ENCODE measurements around the gene MORN1.
"Not testable (repeated sequence)": the region's sequence is repeated elsewhere in the genome, so short reads cannot be mapped to it uniquely, and the experiment has no call there.

The MORN1 gene

DNA sequence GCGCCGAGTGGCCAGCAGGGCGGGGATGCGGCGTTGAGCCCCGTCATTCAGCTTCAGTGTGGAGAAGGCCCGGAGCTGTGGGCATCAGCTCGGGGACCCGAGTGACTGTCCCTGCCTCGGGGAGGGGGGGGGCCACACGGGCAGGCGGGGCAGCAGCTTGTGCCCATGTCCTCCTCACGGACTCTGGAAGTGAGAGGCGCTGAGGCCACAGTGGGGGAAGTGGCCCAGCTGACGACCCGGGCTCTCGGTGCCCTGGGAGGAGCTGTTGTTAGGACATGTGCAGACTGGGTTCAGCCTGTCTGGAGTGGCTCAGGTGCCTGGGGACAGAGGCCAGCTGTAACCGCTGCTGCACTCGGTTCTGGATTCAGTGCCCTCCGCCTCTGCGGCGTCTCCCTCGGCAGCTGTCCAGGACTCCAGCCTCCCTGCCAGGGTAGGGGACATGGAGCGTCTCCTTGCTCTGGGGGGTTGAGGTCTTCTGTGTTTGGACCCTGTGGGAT lies 92.2 kb downstream of the MORN1 start:
- H3K9me3 Mint-ChIP-seq = no peaks in the 10 kb centered on the region
- H3K27ac Mint-ChIP-seq = peak overlapping the region; percentile 90
- peak overlapping the region; percentile 83 for H3K4me3 Mint-ChIP-seq
- no peaks in the 10 kb centered on the region for H3K27me3 Mint-ChIP-seq
- peaks cover 82% of the 10 kb centered on the region for H3K4me1 Mint-ChIP-seq (ENCODE audit: low read depth)
- H3K36me3 Mint-ChIP-seq (ENCODE audit: low read depth) = peaks cover 32% of the 10 kb centered on the region
- DNase-seq = no peak

DNA sequence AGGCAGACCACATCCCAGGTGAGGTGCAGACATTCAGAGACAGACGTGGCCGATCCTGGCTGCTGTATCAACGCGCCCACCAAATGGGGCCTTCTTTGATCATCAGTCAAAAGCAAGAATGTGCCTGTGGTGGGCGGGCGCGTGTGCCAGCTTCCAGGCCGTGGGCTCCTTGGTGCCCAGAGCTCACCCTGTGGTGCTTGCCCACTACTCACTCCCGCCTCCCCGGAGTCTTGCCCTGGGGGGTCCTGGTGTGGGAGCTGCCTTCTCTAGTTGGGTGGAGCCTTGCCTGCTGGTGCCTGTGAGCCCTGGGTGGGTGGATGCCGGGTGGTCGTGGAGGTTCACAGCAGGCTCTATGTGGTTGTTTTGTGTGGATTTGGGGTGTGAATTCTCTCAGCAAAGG lies 92.7 kb downstream of the MORN1 start:
- Mint-ChIP-seq H3K36me3 (ENCODE audit: low read depth) (peaks cover 29% of the 10 kb centered on the region), H3K9me3 (no peaks in the 10 kb centered on the region), H3K27ac (peak overlapping the region; percentile 90), H3K4me1 (ENCODE audit: low read depth) (peaks cover 87% of the 10 kb centered on the region), H3K27me3 (no peaks in the 10 kb centered on the region), H3K4me3 (peak overlapping the region; percentile 6)
- no peak for DNase-seq

GRCh38 chr1:2297246-2298011 lies 93.9 kb downstream of the MORN1 start:
- no peak for DNase-seq
- no peaks in the 10 kb centered on the region for H3K9me3 Mint-ChIP-seq
- H3K4me3 Mint-ChIP-seq = no peak overlapping the region
- peaks cover 95% of the 10 kb centered on the region for H3K4me1 Mint-ChIP-seq (ENCODE audit: low read depth)
- peak overlapping the region; percentile 90 for H3K27ac Mint-ChIP-seq
- no peaks in the 10 kb centered on the region for H3K27me3 Mint-ChIP-seq
- H3K36me3 Mint-ChIP-seq (ENCODE audit: low read depth) = peaks cover 22% of the 10 kb centered on the region

DNA sequence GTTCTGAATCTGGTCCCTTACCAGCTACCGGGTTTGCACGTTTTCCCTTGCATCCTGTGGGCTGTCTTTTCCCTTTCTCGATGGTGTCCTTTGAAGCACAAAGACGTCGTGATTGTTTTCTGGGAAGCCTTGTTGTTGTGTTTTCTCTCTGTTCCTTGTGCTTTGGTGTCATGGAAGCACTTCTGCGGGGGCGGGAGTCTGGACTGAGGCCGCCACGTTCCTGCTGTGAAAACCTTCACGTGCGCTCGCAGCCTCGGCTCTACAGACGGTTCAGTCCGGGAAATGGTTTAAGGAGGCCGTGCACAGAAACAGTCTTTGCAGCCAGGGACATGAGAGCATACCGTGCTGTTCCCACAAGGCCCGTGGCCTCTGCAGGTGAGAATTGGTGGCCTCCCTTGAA lies 94.7 kb downstream of the MORN1 start:
- Mint-ChIP-seq H3K27ac (peak overlapping the region; percentile 85), H3K9me3 (no peaks in the 10 kb centered on the region), H3K27me3 (no peaks in the 10 kb centered on the region), H3K4me3 (no peak overlapping the region), H3K36me3 (ENCODE audit: low read depth) (peaks cover 22% of the 10 kb centered on the region), H3K4me1 (ENCODE audit: low read depth) (peaks cover 96% of the 10 kb centered on the region)
- DNase-seq = no peak

DNA sequence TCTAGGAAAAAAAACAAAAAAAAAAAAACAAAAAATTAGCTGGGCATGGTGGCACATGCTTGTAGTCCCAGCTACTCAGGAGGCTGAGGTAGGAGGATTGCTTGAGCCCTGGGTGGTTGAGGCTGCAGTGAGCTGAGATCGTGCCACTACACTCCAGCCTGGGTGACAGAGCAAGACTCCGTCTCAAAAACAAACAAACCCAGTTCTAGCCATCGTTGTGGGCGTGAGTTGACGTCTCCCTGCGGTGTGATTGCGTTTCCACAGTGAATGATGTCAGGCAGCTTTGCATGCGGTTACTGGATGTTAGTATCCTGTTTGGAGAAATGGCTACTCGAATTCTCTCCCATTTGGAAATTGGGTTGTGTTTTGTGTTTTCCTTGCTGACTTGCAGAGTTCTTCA lies 95.1 kb downstream of the MORN1 start:
- H3K4me1 Mint-ChIP-seq (ENCODE audit: low read depth) = peaks cover 96% of the 10 kb centered on the region
- DNase-seq, H3K27me3 Mint-ChIP-seq, H3K9me3 Mint-ChIP-seq, H3K4me3 Mint-ChIP-seq: not testable (repeated sequence)
- H3K36me3 Mint-ChIP-seq (ENCODE audit: low read depth) = peaks cover 22% of the 10 kb centered on the region
- H3K27ac Mint-ChIP-seq = peak overlapping the region; percentile 85

DNA sequence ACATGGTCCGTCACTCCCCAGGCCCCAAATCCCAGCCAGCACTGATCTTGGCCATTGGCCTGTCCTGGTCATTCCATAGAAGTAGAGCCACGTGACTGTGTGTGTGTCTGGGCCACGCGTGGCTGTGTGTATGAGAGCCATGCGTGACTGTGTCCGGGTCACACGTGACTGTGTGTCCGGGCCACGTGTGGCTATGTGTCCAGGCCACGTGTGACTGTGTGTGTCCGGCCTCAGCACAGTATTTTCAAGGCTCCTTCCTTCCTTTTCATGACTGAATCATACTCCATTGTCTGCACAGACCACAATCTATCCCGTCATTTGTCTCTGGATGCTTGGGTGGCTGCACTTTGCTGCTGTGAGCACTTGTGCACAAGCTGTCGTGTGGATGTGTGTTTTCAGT lies 95.8 kb downstream of the MORN1 start:
- Mint-ChIP-seq H3K4me3 (no peak overlapping the region), H3K4me1 (ENCODE audit: low read depth) (peaks cover 98% of the 10 kb centered on the region), H3K9me3 (no peaks in the 10 kb centered on the region), H3K27me3 (no peaks in the 10 kb centered on the region), H3K27ac (peak overlapping the region; percentile 85), H3K36me3 (ENCODE audit: low read depth) (peaks cover 25% of the 10 kb centered on the region)
- DNase-seq = no peak

DNA sequence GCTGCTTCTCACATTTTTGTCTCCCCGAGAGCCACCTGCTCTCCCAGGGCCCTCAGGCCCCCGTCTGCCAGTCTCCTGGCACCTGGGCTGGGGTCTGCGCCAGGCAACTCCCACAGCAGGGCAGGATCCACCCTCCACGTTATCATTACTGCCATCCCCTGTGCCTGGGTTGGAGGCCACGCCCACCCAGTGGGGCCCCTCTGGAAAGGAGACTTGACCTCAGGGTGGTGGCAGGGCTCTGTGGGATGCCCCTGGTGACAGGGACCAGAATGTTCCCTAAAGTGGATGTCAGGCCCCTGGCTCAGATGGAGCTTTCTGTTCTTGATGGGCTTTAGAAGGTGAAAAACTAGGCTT lies 96.7 kb downstream of the MORN1 start:
- H3K4me3 Mint-ChIP-seq = no peak overlapping the region
- H3K27me3 Mint-ChIP-seq = no peaks in the 10 kb centered on the region
- no peak for DNase-seq
- H3K9me3 Mint-ChIP-seq = no peaks in the 10 kb centered on the region
- H3K36me3 Mint-ChIP-seq (ENCODE audit: low read depth) = peaks cover 25% of the 10 kb centered on the region
- peaks cover 98% of the 10 kb centered on the region for H3K4me1 Mint-ChIP-seq (ENCODE audit: low read depth)
- H3K27ac Mint-ChIP-seq = peak overlapping the region; percentile 80

GRCh38 chr1:2294033-2294724 lies 97.2 kb downstream of the MORN1 start:
- H3K4me3 Mint-ChIP-seq = no peak overlapping the region
- peaks cover 25% of the 10 kb centered on the region for H3K36me3 Mint-ChIP-seq (ENCODE audit: low read depth)
- peak overlapping the region; percentile 80 for H3K27ac Mint-ChIP-seq
- no peaks in the 10 kb centered on the region for H3K9me3 Mint-ChIP-seq
- H3K27me3 Mint-ChIP-seq = no peaks in the 10 kb centered on the region
- no peak for DNase-seq
- H3K4me1 Mint-ChIP-seq (ENCODE audit: low read depth) = peaks cover 97% of the 10 kb centered on the region

DNA sequence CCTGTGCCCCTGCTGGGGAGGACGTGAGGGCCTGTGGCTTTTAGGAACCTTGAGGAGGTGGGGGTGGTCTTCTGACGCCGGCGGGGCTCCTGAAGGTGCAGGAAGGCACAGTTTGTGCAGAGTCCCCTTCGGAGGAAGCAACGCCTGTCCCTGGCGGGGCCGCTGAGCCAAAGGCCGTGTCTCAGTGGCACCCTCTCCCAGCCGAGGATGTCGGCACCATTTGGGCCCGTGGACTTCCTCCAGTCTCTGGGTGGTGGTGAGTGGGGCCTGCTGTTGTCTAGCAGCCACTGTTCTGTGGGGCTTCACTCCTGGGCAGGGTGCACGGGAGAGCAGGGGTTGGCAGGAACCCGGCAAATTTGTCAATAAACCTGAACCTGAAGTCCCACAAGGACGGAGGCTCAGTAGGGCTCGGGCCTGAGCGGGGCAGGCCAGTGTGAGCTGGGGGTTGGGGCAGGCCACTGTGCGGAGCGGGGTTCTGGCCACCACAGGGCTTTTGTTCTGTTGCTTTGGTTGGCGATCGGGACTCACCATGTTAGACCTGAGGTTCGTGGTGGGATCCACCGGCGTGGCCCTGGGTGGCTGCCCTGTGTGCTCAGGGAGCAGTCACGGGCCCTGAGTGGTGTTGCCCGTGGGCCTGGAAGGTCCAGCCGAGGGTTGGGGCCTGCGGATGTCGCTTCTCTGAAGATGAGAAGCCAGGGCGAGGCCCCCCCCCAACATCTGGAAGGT lies 98.5 kb downstream of the MORN1 start:
- H3K27ac Mint-ChIP-seq = peak overlapping the region; percentile 98
- no peak for DNase-seq
- H3K36me3 Mint-ChIP-seq (ENCODE audit: low read depth) = peaks cover 25% of the 10 kb centered on the region
- H3K27me3 Mint-ChIP-seq = no peaks in the 10 kb centered on the region
- H3K4me3 Mint-ChIP-seq = no peak overlapping the region
- no peaks in the 10 kb centered on the region for H3K9me3 Mint-ChIP-seq
- H3K4me1 Mint-ChIP-seq (ENCODE audit: low read depth) = peaks cover 97% of the 10 kb centered on the region

- Mint-ChIP-seq H3K36me3 (ENCODE audit: low read depth) (peaks cover 24% of the 10 kb centered on the region), H3K27me3 (no peaks in the 10 kb centered on the region), H3K4me1 (ENCODE audit: low read depth) (peaks cover 92% of the 10 kb centered on the region), H3K4me3 (peak overlapping the region; percentile 81), H3K9me3 (no peaks in the 10 kb centered on the region), H3K27ac (peak overlapping the region; percentile 98)
- DNase-seq = no peak
Measured at GRCh38 chr1:2291577-2291976, 99.8 kb downstream of the MORN1 start.

- Mint-ChIP-seq H3K36me3 (ENCODE audit: low read depth) (peaks cover 20% of the 10 kb centered on the region), H3K4me3 (peak overlapping the region; percentile 81), H3K27ac (peak overlapping the region; percentile 98), H3K4me1 (ENCODE audit: low read depth) (peaks cover 92% of the 10 kb centered on the region), H3K27me3 (no peaks in the 10 kb centered on the region), H3K9me3 (no peaks in the 10 kb centered on the region)
- DNase-seq = peak; percentile 85
Measured at GRCh38 chr1:2290595-2291510, 100.5 kb downstream of the MORN1 start.

- Mint-ChIP-seq H3K27ac (peak overlapping the region; percentile 98), H3K4me1 (ENCODE audit: low read depth) (peaks cover 85% of the 10 kb centered on the region), H3K4me3 (peak overlapping the region; percentile 81), H3K9me3 (no peaks in the 10 kb centered on the region), H3K36me3 (ENCODE audit: low read depth) (peaks cover 15% of the 10 kb centered on the region), H3K27me3 (no peaks in the 10 kb centered on the region)
- DNase-seq = no peak
Measured at GRCh38 chr1:2290171-2290578, 101.2 kb downstream of the MORN1 start.

DNA sequence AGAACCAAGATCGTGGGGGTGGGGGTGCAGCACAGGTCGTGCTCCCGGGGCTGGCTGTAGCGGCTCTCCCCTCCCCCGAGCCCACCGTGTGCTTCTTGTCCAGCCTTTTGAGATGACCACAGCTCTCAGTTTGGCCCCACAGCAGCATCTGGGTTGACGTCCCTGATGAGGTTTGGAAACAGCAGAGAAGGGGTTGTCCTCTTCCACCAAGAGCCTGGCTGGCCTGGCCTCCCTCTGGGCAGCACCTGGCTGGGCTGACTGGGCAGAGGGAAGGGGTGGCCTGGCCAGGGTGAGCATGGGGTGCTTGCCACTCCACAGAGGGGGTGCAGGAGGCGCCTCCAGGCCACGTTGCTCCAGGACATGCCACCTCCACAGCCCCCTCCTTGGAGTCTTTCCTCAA lies 101.7 kb downstream of the MORN1 start:
- H3K27ac Mint-ChIP-seq = peak overlapping the region; percentile 98
- H3K27me3 Mint-ChIP-seq = no peaks in the 10 kb centered on the region
- peaks cover 16% of the 10 kb centered on the region for H3K36me3 Mint-ChIP-seq (ENCODE audit: low read depth)
- DNase-seq = no peak
- peak overlapping the region; percentile 81 for H3K4me3 Mint-ChIP-seq
- H3K9me3 Mint-ChIP-seq = no peaks in the 10 kb centered on the region
- H3K4me1 Mint-ChIP-seq (ENCODE audit: low read depth) = peaks cover 81% of the 10 kb centered on the region

All from activated T-cell treated with anti-CD3 and anti-CD28 coated beads, Interleukin-2, amount 50 U/mL, for 24 hours (primary cell).